GM12865 (cell line): Measurements from ENCODE around the gene CCSER1.
"Not testable (repeated sequence)": the region's sequence is repeated elsewhere in the genome, so short reads cannot be mapped to it uniquely, and the experiment has no call there.

ENCODE experiments used
- DNase-seq: peaks from one replicate; pipeline ENCODE4 v3.0.0; 2010; ENCODE audit warnings: low read depth
- H3K4me3 ChIP-seq: 2 replicates; pipeline ENCODE4 v1.5.1; 2011; ENCODE audit warnings: mild to moderate bottlenecking, low read depth, low read length, control low read depth
- TF ChIP-seq, protein P1 (sequence below): IDR thresholded peaks from 2 replicates; pipeline ENCODE4 v1.5.1; 2011; ENCODE audit warnings: low read length, control low read depth, low read depth, inconsistent platforms; ENCODE audit not compliant: insufficient read depth; ENCODE audit errors: missing control alignments

CCSER1 gene

GRCh38 chr4:91128519-91128918, 1001.3 kb downstream of the CCSER1 start:
- no peak for DNase-seq
- no peak overlapping the region for H3K4me3 ChIP-seq
- TF ChIP-seq, protein P1, sequence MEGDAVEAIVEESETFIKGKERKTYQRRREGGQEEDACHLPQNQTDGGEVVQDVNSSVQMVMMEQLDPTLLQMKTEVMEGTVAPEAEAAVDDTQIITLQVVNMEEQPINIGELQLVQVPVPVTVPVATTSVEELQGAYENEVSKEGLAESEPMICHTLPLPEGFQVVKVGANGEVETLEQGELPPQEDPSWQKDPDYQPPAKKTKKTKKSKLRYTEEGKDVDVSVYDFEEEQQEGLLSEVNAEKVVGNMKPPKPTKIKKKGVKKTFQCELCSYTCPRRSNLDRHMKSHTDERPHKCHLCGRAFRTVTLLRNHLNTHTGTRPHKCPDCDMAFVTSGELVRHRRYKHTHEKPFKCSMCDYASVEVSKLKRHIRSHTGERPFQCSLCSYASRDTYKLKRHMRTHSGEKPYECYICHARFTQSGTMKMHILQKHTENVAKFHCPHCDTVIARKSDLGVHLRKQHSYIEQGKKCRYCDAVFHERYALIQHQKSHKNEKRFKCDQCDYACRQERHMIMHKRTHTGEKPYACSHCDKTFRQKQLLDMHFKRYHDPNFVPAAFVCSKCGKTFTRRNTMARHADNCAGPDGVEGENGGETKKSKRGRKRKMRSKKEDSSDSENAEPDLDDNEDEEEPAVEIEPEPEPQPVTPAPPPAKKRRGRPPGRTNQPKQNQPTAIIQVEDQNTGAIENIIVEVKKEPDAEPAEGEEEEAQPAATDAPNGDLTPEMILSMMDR: no peak

GRCh38 chr4:91147067-91147466, 1019.9 kb downstream of the CCSER1 start:
- no peak for DNase-seq
- TF ChIP-seq, protein P1: no peak
- H3K4me3 ChIP-seq: no peak overlapping the region

DNA sequence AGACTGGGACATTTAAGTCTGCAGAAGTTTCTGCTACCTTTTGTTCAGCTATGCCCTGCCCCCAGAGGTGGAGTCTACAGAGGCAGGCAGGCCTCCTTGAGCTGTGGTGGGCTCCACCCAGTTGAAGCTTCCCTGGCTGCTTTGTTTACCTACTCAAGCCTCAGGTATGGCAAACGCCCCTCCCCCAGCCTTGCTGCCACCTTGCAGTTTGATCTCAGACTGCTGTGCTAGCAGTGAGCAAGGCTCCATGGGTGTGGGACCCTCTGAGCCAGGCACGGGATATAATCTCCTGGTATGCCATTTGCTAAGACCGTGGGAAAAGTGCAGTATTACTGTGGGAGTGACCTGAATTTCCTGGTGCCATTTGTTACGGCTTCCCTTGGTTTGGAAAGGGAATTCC, 1026.8 kb downstream of the CCSER1 start:
- not testable (repeated sequence) for H3K4me3 ChIP-seq, DNase-seq

- DNase-seq, H3K4me3 ChIP-seq: not testable (repeated sequence)
These were observed 1040.9 kb downstream of the CCSER1 start for GRCh38 chr4:91167864-91168653.

- no peak for DNase-seq
- H3K4me3 ChIP-seq: no peak overlapping the region
- TF ChIP-seq, protein P1: no peak
These were observed 1043.6 kb downstream of the CCSER1 start for GRCh38 chr4:91170768-91171167.

DNA sequence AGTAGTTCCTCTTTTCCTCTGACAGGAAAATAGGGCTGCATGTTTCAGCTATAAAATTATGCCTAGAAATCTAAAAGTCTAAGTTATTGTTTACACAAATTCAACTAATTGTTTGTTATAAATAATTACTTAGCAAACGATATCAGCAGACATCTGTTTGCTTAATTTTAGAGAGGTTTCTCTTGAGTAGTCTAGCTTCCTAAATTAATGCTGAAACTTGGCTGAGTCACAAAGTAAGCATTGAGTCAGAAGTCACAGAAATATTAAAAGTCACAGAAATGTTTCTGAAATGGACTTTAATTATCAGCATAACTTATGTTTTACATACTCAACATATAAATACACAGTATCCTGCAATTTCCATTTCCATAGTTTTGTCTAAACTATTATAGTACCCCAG, 1044.0 kb downstream of the CCSER1 start:
- TF ChIP-seq, protein P1: no peak
- no peak overlapping the region for H3K4me3 ChIP-seq
- DNase-seq: no peak

DNA sequence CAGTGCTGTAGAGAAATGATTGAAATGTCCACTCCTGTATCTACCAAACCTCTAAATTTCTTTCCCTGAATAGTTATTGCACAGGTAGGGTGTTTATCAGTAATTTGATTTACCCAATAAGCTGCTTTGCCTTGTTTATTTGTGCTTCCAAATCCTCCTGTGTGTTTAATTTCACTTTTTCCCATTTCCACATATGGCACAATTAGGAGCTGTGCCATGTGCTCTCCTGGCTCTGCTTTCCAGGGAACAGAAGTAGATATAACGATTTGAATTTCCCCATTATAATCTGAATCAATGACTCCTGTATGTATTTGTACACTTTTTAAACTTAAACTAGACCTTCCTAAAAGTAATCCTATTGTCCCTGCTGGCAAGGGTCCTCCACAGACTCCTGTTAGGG, 1057.9 kb downstream of the CCSER1 start:
- H3K4me3 ChIP-seq, DNase-seq: not testable (repeated sequence)

DNA sequence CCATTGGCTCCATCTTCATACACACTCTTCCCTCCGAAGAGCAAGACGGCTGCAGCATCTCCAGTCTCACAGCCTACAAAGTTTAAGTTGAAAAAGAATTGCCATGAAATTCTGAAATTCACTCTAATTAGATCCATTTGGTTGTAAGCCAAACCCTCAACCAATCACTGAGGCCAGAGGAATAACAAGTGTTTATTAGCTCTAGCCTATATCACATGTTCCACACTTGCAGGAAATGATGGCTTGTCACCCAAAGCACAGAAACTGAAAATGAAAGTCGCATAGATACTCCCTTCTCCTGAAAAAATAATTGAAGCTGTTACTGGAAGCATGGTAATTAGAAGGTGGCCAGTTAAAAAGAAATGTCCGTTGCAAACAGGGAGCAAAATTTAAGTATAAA, 1071.8 kb downstream of the CCSER1 start:
- no peak overlapping the region for H3K4me3 ChIP-seq
- DNase-seq: no peak
- TF ChIP-seq, protein P1: no peak
